Brain microvascular endothelial cell (primary cell): ENCODE results near the gene ELP4.
"Not testable (repeated sequence)": the region's sequence is repeated elsewhere in the genome, so short reads cannot be mapped to it uniquely, and the experiment has no call there.

Source experiments
- DNase-seq: peaks from one replicate; pipeline ENCODE4 v3.0.0-alpha.2; 2020
- H3K27ac ChIP-seq: fragments of 250-450 bp; sonication (Bioruptor Pico); 2 replicates; pipeline ENCODE4 v1.5.1; 2020; ENCODE audit warnings: mild to moderate bottlenecking, moderate library complexity
- H3K27me3 ChIP-seq: fragments of 250-450 bp; sonication (Bioruptor Pico); replicated peaks from 2 replicates; pipeline ENCODE4 v1.5.1; 2020; ENCODE audit warnings: mild to moderate bottlenecking
- H3K36me3 ChIP-seq: fragments of 250-450 bp; sonication (Bioruptor Pico); replicated peaks from 2 replicates; pipeline ENCODE4 v1.5.1; 2020; ENCODE audit warnings: mild to moderate bottlenecking
- H3K4me3 ChIP-seq: 2 replicates; pipeline ENCODE4 v1.5.1; 2011; ENCODE audit warnings: low read depth, mild to moderate bottlenecking, control low read depth, low read length, moderate library complexity
- in situ Hi-C: cut with HindIII; loops from 2 replicates; pipeline ENCODE4 v1.10.0; 2017; ENCODE audit warnings: low sequenced_read_pairs, low pct_ligation_motif_present
- TF ChIP-seq, protein P1 (sequence below): IDR thresholded peaks from 2 replicates; pipeline ENCODE4 v1.5.1; 2011; ENCODE audit warnings: low read depth, mild to moderate bottlenecking, moderate library complexity, low read length, control low read depth, inconsistent platforms; ENCODE audit errors: missing control alignments

ELP4 gene

DNA sequence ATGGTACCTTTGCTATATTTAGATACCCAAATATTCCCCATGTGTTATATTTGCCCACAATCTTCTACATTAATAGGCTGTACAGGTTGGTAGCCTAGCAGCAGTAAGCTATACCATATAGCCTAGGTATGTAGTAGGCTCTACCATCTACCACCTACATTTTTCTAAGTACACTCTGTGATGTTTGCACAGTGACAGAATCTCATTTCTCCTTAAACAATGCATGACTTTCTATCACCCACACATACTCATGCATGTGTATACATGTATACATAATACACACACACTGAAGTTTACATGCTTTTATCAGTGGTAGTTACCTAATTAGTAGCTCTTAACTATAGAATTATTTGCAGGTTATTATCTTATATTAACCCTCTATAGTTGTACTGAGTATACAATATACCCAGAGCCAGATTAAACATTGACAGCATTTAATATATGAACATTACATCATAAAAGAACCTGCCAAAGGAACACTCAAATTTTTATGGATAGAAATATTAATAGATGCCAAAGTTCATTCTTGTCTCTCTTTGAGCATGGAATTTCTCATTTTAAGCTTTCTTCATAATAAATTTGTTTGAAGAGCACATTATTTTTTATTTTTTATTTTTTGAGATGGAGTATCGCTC, 51.4 kb downstream of the ELP4 start:
- no peak for DNase-seq
- no peaks in the 10 kb centered on the region for H3K36me3 ChIP-seq
- in situ Hi-C loops = no loop called here
- H3K27me3 ChIP-seq = no peaks in the 10 kb centered on the region
- H3K27ac ChIP-seq = no peak overlapping the region
- H3K4me3 ChIP-seq = no peak overlapping the region
- TF ChIP-seq, protein P1, sequence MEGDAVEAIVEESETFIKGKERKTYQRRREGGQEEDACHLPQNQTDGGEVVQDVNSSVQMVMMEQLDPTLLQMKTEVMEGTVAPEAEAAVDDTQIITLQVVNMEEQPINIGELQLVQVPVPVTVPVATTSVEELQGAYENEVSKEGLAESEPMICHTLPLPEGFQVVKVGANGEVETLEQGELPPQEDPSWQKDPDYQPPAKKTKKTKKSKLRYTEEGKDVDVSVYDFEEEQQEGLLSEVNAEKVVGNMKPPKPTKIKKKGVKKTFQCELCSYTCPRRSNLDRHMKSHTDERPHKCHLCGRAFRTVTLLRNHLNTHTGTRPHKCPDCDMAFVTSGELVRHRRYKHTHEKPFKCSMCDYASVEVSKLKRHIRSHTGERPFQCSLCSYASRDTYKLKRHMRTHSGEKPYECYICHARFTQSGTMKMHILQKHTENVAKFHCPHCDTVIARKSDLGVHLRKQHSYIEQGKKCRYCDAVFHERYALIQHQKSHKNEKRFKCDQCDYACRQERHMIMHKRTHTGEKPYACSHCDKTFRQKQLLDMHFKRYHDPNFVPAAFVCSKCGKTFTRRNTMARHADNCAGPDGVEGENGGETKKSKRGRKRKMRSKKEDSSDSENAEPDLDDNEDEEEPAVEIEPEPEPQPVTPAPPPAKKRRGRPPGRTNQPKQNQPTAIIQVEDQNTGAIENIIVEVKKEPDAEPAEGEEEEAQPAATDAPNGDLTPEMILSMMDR = no peak

DNA sequence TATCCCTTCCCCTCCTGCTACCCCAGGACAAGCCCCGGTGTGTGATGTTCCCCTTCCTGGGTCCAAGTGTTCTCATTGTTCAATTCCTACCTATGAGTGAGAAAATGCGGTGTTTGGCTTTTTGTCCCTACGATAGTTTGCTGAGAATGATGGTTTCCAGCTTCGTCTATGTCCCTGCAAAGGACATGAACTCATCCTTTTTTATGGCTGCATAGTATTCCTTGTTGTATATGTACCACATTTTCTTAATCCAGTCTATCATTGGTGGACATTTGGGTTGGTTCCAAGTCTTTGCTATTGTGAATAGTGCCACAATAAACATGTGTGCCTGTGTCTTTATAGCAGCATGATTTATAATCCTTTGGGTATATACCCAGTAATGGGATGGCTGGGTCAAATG, 55.0 kb downstream of the ELP4 start:
- H3K36me3 ChIP-seq, H3K27me3 ChIP-seq, H3K4me3 ChIP-seq, DNase-seq, in situ Hi-C loops, H3K27ac ChIP-seq: not testable (repeated sequence)

DNA sequence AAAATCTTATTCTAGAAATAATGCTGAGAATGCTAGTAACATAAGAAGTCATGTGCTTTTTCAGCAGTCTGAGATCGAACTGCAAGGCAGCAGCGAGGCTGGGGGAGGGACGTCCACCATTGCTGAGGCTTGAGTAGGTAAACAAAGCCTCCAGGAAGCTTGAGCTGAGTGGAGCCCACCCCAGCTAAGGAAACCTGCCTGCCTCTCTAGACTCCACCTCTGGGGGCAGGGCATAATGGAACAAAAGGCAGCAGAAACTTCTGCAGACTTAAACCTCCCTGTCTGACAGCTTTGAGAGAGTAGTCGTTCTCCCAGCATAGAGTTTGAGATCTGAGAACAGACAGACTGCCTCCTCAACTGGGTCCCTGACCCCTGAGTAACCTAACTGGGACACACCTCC, 64.6 kb downstream of the ELP4 start:
- H3K27me3 ChIP-seq, H3K36me3 ChIP-seq, DNase-seq, in situ Hi-C loops, H3K27ac ChIP-seq, H3K4me3 ChIP-seq: not testable (repeated sequence)

DNA sequence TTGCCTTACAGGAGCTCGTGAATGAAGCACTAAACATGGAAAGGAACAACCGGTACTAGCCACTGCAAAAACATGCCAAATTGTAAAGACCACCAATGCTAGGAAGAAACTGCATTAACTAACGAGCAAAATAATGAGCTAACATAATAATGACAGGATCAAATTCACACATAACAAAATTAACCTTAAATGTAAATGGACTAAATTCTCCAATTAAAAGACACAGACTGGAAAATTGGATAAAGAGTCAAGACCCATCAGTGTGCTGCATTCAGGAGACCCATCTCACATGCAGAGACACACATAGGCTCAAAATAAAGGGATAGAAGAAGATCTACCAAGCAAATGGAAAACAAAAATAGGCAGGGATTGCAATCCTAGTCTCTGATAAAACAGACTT, 66.2 kb downstream of the ELP4 start:
- DNase-seq, H3K27me3 ChIP-seq, H3K4me3 ChIP-seq, H3K27ac ChIP-seq, H3K36me3 ChIP-seq, in situ Hi-C loops: not testable (repeated sequence)

DNA sequence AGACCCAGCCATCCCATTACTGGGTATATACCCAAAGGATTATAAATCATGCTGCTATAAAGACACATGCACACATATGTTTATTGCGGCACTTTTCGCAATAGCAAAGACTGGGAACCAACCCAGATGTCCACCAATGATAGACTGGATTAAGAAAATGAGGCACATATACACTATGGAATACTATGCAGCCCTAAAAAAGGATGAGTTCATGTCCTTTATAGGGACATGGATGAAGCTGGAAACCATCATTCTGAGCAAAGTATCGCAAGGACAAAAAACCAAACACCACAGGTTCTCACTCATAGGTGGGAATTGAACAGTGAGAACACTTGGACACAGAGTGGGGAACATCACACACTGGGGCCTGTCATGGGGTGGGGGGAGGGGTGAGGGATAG, 69.8 kb downstream of the ELP4 start:
- in situ Hi-C loops, H3K36me3 ChIP-seq, H3K27me3 ChIP-seq, H3K4me3 ChIP-seq, H3K27ac ChIP-seq, DNase-seq: not testable (repeated sequence)

DNA sequence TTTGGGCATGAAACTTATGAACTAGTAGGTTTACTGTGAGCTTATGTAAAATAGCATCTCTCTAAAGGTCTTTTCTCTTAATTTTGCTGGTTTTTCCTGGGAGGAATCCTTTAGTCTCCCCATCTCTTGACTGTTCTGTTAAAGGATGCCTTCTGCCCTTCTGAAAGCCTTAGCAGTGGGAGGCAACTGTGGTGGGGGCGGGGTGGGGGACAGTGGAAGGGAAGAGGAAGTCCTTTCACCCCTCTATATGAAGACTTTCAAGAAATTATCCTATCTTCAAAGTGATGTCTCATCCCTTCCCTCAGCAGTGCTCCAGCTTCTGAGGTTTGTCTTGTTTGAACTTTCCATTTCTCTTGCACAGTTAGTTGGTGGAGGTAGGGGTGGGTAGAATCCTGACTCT, 73.1 kb downstream of the ELP4 start:
- TF ChIP-seq, protein P1 = no peak
- in situ Hi-C loops = no loop called here
- no peak overlapping the region for H3K4me3 ChIP-seq
- no peak for DNase-seq
- no peaks in the 10 kb centered on the region for H3K36me3 ChIP-seq
- no peaks in the 10 kb centered on the region for H3K27me3 ChIP-seq
- H3K27ac ChIP-seq = no peak overlapping the region

DNA sequence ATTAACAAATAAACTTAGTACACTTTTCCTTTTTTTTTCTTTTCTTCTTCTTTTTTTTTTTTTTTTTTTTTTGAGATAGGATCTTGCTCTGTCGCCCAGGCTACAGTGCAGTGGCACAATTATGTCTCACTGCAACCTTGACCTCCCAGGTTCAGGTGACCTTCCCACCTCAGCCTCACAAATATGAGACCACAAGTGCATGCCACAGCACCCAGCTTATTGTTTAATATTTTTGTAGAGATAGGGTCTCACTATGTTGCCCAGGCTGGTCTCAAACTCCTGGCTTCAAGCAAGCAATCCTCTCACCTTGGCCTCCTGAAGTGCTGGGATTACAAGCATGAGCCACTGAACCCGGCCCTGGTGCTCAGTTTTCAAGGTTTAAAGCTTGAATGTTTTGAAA, 88.9 kb downstream of the ELP4 start:
- in situ Hi-C loops = no loop called here
- H3K27me3 ChIP-seq = no peaks in the 10 kb centered on the region
- H3K27ac ChIP-seq = no peak overlapping the region
- no peak for DNase-seq
- TF ChIP-seq, protein P1 = no peak
- H3K4me3 ChIP-seq = no peak overlapping the region
- no peaks in the 10 kb centered on the region for H3K36me3 ChIP-seq

DNA sequence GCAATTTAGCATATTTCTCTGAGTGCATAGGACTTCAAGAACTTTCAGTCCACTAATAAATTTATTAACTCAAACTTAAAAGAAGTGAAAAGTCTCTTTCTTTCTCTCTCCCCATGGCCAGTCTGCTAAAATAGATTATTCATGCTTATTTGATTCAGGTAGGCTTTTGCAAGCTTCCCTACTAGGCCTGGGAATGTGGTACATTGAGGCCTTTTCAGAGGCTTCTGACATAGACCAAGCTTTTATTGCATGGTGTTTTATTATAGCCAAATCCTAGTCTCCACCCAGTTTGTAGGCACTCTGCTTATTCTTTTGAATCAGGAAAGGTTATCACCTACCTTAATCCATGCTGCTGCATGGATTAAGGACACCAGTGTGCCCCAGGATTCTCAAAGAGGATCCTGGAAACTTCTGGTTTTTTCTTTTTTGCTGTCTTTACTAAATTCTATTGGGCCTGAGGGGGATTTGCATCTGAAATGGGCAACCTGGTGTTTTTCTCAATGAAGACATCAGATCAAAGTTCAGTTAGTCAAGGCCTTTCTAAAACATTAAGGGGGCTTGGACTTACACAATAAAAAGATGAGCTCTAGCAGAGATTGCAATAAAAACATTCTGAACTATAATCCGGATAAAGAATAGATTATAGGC, 92.2 kb downstream of the ELP4 start:
- no peaks in the 10 kb centered on the region for H3K27me3 ChIP-seq
- no peak overlapping the region for H3K27ac ChIP-seq
- no peaks in the 10 kb centered on the region for H3K36me3 ChIP-seq
- in situ Hi-C loops = no loop called here
- no peak overlapping the region for H3K4me3 ChIP-seq
- no peak for DNase-seq
- TF ChIP-seq, protein P1 = no peak
